B cell (primary cell): Measurements from ENCODE around the gene TEPSIN. TPM values are rescaled to one million over a fixed set of nuclear protein-coding genes. Genes with fewer than 3 reads are reported as not detected.

Experiments
- ATAC-seq: fragments of 200-7000 bp; cut with Tn5 transposase; one replicate; pipeline ENCODE4 v1.10.0; 2021; ENCODE audit warnings: low read depth, mild to moderate bottlenecking, moderate number of reproducible peaks, moderate library complexity
- CTCF ChIA-PET: fragments of 350-600 bp; sonication (Branson Sonifier 250); formaldehyde crosslinking; loops from one replicate; lab custom pipeline; 2021; ENCODE audit warnings: antibody characterized with exemption, inconsistent platforms; lab: Charles Lee
- POLR2A ChIA-PET: fragments of 350-600 bp; sonication (Branson Sonifier 250); formaldehyde crosslinking; loops from one replicate; lab custom pipeline; 2021; ENCODE audit warnings: antibody characterized with exemption; lab: Charles Lee
- DNase-seq: peaks from one replicate; pipeline ENCODE4 v3.0.0; 2013
- H2AFZ ChIP-seq: 2 replicates; pipeline ENCODE4 v1.6.1; 2012; ENCODE audit warnings: mild to moderate bottlenecking, low read depth, low read length; ENCODE audit not compliant: insufficient read depth, poor library complexity, severe bottlenecking
- H3K27ac ChIP-seq, 2 donors: 1 replicate in 1 of 2; 2 replicates in 1 of 2; pipeline ENCODE4 v1.5.1; 2012 to 2013; ENCODE audit warnings: low read length in 2 of 2, mild to moderate bottlenecking in 2 of 2, moderate library complexity in 1 of 2
- H3K27me3 ChIP-seq, 4 experiments: fragments of 200-600 bp in 1 of 4; sonication (generic) in 1 of 4; replicated peaks in 1 of 4; 1 replicate in 2 of 4; 2 replicates in 2 of 4; pipeline versions ENCODE4 v1.6.1 to v1.7.0; 2013 to 2016; ENCODE audit warnings: low read length in 3 of 4, mild to moderate bottlenecking in 2 of 4, mixed read lengths in 1 of 4, moderate library complexity in 1 of 4; ENCODE audit not compliant: insufficient read depth in 4 of 4, control insufficient read depth in 3 of 4; ENCODE audit errors: control extremely low read depth in 1 of 4
- H3K36me3 ChIP-seq, 2 experiments: replicated peaks in 1 of 2; 1 replicate in 1 of 2; 2 replicates in 1 of 2; pipeline versions ENCODE4 v1.6.1 to v1.7.1; 2013; ENCODE audit warnings: low read length in 1 of 2; ENCODE audit not compliant: insufficient read depth in 2 of 2, control insufficient read depth in 1 of 2; ENCODE audit errors: control extremely low read depth in 1 of 2, extremely low read depth in 1 of 2
- H3K4me1 ChIP-seq, 2 donors: fragments of 200-600 bp in 1 of 2; sonication (generic) in 1 of 2; 1 replicate in 1 of 2; 2 replicates in 1 of 2; pipeline versions ENCODE4 v1.5.1 to v1.6.1; 2013 to 2017; ENCODE audit warnings: low read length in 2 of 2; ENCODE audit not compliant: control insufficient read depth in 2 of 2, insufficient read depth in 2 of 2
- H3K4me2 ChIP-seq: replicated peaks from 2 replicates; pipeline ENCODE3; 2012; ENCODE audit warnings: mild to moderate bottlenecking, low read depth, low read length; ENCODE audit not compliant: poor library complexity, severe bottlenecking
- H3K4me3 ChIP-seq, 5 experiments: fragments of 200-600 bp in 1 of 5; sonication (generic) in 1 of 5; 1 replicate in 3 of 5; 2 replicates in 2 of 5; pipeline versions ENCODE4 v1.5.1 to v1.7.0; 2011 to 2016; ENCODE audit warnings: low read length in 4 of 5, mild to moderate bottlenecking in 4 of 5, low read depth in 2 of 5, control low read depth in 1 of 5, moderate library complexity in 1 of 5; ENCODE audit not compliant: insufficient read depth in 1 of 5; ENCODE audit errors: control extremely low read depth in 1 of 5, extremely low read depth in 1 of 5
- H3K79me2 ChIP-seq: fragments of 200-600 bp; sonication (generic); one replicate; pipeline ENCODE4 v1.6.0; 2016; ENCODE audit warnings: low read length; ENCODE audit not compliant: control insufficient read depth, insufficient read depth
- H3K9ac ChIP-seq: fragments of 200-600 bp; sonication (generic); 2 replicates; pipeline ENCODE4 v1.6.1; 2017; ENCODE audit warnings: mild to moderate bottlenecking, low read length, moderate library complexity
- H3K9me3 ChIP-seq, 3 donors: one replicate each; pipeline versions ENCODE4 v1.6.1 to v1.7.1; 2013; ENCODE audit warnings: low read length in 2 of 3; ENCODE audit not compliant: control insufficient read depth in 2 of 3, insufficient read depth in 1 of 3; ENCODE audit errors: control extremely low read depth in 1 of 3
- H4K20me1 ChIP-seq: 2 replicates; pipeline ENCODE4 v1.6.0; 2012; ENCODE audit warnings: mild to moderate bottlenecking, low read length; ENCODE audit not compliant: insufficient read depth, control insufficient read depth, poor library complexity, severe bottlenecking
- H3K27ac Mint-ChIP-seq: one replicate; pipeline ENCODE4 v1.8.0; 2021; ENCODE audit warnings: mixed read lengths
- H3K27me3 Mint-ChIP-seq: one replicate; pipeline ENCODE4 v1.8.0; 2021; ENCODE audit warnings: mixed read lengths
- H3K4me1 Mint-ChIP-seq: one replicate; pipeline ENCODE4 v1.8.0; 2021; ENCODE audit warnings: mixed read lengths
- H3K4me3 Mint-ChIP-seq: one replicate; pipeline ENCODE4 v1.8.0; 2021; ENCODE audit warnings: mixed read lengths
- H3K9me3 Mint-ChIP-seq: one replicate; pipeline ENCODE4 v1.8.0; 2022; ENCODE audit warnings: mixed read lengths; ENCODE audit not compliant: insufficient read depth
- CTCF ChIP-seq: fragments of 200-600 bp; IDR thresholded peaks from one replicate; pipeline ENCODE4 v1.8.0; 2022; ENCODE audit warnings: antibody characterized with exemption, mild to moderate bottlenecking
- EZH2 ChIP-seq: IDR thresholded peaks from 2 replicates; pipeline ENCODE4 v1.6.1; 2012; ENCODE audit warnings: borderline replicate concordance, low read depth, mild to moderate bottlenecking, moderate library complexity, low read length; ENCODE audit not compliant: insufficient read depth, poor library complexity, severe bottlenecking
- WGBS: methylation state at CpG from one replicate; pipeline ENCODE4 v1.1.5; 2013; ENCODE audit warnings: missing lambda C conversion rate; ENCODE audit not compliant: insufficient coverage; 5-methylcytosine and 5-hydroxymethylcytosine counted together
- intact Hi-C: fragments of 100-400 bp; cut with micrococcal nuclease; formaldehyde crosslinking; loops from one replicate; pipeline ENCODE4 v1.10.0; 2022
- polyA plus RNA-seq: library from polyadenylated mRNA; depleted of rRNA; stranded (reverse); fragments of >200 nt; gene quantifications from 2 replicates; pipeline ENCODE4 v1.2.3, GENCODE V29; 2012
- total RNA-seq, 2 donors: library from RNA; stranded (reverse); fragments of 120-200 nt in 1 of 2; gene quantifications; 1 replicate in 1 of 2; 2 replicates in 1 of 2; pipeline versions ENCODE4 v1.2.3 to v1.2.4, GENCODE V29; 2013 to 2022

Gene TEPSIN
- total and polyA plus RNA-seq, 2 donors (not counting 1 experiment from before 2014, with no cell fraction given) = 180 to 273 TPM

GRCh38 chr17:81237591-81238489 lies 1.0 kb downstream of the TEPSIN start:
- H3K27ac Mint-ChIP-seq = peak overlapping the region; percentile 83
- Histone ChIP-seq H3K27me3 (no peaks in the 10 kb centered on the region), H2AFZ (peak overlapping the region; percentile 96), H4K20me1 (peaks cover 77% of the 10 kb centered on the region), H3K4me2 (peak overlapping the region; percentile 97), H3K4me3 (peak overlapping the region; percentile 24 to 90 (median 82)), H3K9me3 (peaks cover 0 to 3% (median 0%) of the 10 kb centered on the region in 3 donors), H3K9ac (peak overlapping the region; percentile 97), H3K4me1 (peaks cover 19 to 29% of the 10 kb centered on the region in 2 donors), H3K79me2 (peaks cover 78% of the 10 kb centered on the region), H3K27ac (peak overlapping the region; percentile 18 to 82), H3K36me3 (peaks cover 0 to 34% of the 10 kb centered on the region in 2 experiments)
- intact Hi-C loops = no loop called here
- CTCF ChIA-PET = interaction anchor here (0.9 to 5.6 kb wide), 2 partner anchors 95 kb away, joined by 3 to 43 read pairs; no protein-coding TSS in a partner anchor
- DNase-seq (peak; percentile 33), ATAC-seq (no peak)
- H3K4me3 Mint-ChIP-seq = peak overlapping the region; percentile 93
- POLR2A ChIA-PET = interaction anchor here (1.4 to 2.4 kb wide), 2 partner anchors 9 to 15 kb away, joined by 18 to 19 read pairs; partner anchors contain the start of gene CEP131
- WGBS = 61% methylated on average over 36 of the region's 36 CpGs
- no peaks in the 10 kb centered on the region for H3K9me3 Mint-ChIP-seq
- H3K4me1 Mint-ChIP-seq = peaks cover 44% of the 10 kb centered on the region
- no peaks in the 10 kb centered on the region for H3K27me3 Mint-ChIP-seq
- TF ChIP-seq CTCF (no peak), EZH2 (no peak)
